Stimulated activated CD4-positive, alpha-beta T cell treated with anti-CD3 and anti-CD28 coated beads, TNF-alpha, amount 100 ng/mL, for 1 hour (primary cell): Measurements from ENCODE around the gene PI16.

Source experiments
- DNase-seq, 3 donors: peaks; one replicate each; pipeline ENCODE4 v3.0.0-alpha.2; 2020; ENCODE audit warnings: low read depth in 3 of 3, low spot score in 1 of 3

The PI16 gene, protein sequence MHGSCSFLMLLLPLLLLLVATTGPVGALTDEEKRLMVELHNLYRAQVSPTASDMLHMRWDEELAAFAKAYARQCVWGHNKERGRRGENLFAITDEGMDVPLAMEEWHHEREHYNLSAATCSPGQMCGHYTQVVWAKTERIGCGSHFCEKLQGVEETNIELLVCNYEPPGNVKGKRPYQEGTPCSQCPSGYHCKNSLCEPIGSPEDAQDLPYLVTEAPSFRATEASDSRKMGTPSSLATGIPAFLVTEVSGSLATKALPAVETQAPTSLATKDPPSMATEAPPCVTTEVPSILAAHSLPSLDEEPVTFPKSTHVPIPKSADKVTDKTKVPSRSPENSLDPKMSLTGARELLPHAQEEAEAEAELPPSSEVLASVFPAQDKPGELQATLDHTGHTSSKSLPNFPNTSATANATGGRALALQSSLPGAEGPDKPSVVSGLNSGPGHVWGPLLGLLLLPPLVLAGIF

DNA sequence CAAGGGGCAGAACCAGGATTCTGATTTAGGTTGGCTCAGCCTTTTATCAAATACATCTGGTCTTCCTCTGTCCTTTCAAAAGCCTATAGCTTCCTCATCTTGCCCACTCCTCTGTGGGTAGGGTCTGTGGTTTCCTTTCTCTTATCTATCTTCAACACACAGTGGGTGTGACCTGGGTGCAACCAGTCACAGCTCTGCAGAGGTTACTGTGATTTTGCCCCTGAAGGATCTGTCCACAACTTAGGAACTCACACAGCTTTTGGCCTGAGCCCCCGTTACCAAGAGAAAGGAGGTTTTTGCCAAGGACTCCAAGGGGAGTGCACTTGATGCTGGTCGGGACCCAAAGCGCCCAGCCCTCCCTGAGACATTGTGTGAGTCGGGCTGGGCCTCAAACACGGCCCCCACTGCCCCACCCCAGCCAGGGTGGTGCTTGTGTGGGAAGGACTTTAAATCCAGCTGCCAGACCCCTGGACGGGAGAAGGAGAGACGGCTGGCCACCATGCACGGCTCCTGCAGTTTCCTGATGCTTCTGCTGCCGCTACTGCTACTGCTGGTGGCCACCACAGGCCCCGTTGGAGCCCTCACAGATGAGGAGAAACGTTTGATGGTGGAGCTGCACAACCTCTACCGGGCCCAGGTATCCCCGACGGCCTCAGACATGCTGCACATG lies at the start of gene PI16:
TSS of gene PI16 (plus strand) at position 477 of the 670 bp plus-strand sequence. CDS start at position 500, 23 bp downstream.
- no peak for DNase-seq

DNA sequence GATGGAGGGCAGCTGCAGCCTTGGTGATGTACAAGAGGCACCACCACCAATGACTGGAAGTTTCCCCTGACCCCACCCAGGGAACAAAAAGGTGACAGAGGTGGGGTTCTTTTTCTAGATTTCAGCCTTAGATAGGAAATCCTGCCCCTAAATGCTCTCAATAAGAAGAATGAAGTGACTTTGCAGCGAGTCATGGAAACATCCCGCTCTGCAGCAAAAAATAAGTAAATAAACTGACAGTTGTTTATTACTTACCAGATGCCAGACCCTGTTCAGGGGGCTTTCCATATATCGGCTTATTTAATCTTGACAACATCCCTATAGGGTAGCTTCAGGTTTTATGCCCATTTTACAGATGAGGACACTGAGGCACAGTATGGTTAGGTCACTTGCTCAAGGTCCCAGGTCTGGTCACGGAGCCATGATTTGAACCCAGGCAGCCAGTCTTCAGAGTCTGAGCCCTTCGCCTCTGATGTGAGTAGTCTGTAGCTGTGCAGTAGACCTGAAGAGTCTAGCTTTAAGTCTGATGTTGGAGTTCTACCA lies 49.6 kb upstream of the PI16 start:
- DNase-seq: no peak

DNA sequence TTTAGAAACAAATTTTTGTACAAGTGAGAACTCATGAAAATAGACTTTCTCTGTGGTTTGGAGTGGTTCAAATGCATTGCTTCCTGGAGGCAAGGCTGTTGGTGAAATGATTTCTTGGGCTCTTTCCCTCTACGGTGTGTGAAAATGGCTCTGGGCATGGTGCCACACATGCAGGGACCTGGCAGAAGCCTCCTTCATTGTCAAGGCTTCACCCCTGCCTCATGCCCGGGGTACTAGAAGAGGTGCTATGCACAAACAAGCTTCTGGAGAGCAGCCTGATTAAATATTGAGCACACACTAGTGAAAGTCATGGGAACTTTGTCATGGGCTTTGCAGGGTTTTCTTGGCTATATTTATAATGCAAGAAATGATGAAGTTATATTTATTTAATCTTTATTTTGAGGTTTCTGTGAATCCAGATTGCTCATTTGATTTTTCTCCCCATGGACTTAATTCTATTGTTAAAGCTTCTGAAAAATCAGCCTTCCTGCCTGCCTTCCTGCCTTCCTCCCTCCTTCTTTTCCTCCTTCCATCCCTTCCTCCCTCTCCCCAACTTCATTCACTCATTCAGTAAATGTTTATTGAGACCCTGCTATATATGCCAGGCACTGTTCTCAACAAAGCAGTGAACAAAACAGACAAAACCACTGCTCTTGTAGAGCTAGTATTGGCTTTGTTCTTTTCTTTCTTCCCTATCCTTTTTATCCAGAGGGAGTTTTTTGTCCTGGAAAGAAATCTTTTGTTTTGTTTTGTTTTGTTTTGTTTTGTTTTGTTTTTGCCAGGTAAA lies 47.8 kb upstream of the PI16 start:
- no peak for DNase-seq

DNA sequence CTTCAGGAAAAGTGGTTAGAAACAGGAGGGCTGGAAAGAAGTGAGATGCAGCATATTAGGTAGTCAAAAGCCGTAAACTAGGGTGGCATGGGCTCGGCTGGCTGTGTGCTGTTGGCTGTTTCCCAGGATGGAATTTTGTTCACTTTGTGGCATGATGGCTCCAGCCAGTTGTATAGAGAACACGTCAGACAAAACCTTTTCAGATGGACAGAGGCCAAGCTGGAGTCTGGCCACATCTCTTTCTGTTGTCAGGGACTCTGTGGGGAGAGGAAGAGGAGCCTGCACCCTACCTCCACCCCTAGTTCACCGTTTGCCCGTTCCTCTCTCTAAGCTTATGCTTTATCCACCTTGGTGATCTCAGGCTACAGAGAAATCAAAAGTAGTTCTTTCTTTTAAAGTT lies 46.8 kb upstream of the PI16 start:
- no peak for DNase-seq

DNA sequence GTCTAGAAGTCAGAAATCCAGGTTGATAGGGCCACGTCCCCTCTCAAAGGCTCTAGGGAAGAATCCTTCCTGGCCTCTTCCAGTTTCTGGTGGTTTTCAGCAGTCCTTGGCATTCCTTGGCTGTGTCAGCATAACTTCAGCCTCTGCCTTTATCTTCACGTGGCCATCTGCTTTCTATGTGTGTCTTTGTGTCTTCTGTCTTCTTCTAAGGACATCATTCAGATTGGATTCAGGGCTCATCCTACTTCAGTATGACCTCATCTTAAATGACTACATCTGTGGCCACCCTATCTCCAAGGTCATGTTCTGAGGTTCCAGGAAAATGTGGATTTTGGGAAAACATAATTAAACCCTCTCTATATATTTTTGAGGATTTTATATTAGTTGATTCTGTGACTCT lies 45.8 kb upstream of the PI16 start:
- no peak for DNase-seq

DNA sequence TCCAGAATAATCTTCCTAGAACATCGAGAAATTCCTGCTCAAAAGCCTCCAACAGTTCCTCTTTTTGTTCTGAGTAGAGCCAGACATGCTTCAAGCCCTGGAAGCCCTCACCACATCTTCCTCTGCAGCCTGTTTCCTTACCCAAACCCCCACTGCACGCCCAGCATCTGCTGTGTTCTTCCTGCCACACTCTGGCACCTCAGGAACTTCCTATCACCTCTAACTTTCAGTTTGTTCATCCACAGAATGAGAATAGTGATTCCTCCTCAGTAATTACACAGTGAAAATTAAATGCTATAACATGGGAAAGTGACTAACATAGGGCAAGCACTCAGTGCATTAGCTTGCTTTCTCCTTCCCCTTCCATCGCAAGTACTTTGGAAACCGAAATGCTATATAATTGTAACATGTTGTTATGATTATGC lies 42.5 kb upstream of the PI16 start:
- no peak for DNase-seq

DNA sequence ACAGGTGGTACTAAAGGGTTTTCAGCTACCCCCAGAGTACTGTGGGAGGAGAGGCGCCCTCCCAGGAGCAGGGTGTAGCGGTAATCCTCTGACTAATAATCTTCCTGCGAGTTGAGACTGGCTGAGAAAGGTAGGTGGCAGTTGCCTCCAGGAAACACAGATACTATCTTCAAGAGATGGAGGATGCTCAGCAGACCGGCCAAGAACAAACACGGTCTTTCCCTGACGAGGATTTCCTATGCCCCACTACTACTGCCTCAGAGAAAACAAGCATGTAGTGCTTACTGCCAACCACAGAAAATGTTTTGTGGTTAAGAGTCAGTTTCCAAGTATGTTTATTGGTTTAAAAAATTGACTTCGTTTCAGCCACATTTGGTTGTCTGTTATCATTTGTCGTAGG lies 42.0 kb upstream of the PI16 start:
- peak; percentile 14 to 43 (median 32) for DNase-seq

DNA sequence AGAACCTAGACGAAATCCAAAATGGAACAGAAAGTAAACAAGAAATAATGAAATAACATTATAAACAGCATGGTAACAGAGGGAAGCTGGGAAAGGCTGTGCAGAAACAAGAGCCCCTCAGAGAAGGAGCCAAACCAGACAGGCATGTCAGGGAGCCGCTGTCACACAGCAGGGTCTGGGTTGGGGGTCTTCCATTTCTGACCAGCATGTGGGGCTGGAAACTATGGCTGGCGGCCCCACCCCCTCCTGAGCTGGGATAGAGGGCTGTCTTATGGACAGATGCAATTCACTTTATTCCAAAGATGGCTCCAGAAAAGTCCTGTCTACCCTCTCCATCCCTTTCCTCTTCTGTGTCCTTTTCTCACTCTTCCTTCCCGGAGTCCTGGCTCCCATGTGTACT lies 41.5 kb upstream of the PI16 start:
- no peak for DNase-seq

DNA sequence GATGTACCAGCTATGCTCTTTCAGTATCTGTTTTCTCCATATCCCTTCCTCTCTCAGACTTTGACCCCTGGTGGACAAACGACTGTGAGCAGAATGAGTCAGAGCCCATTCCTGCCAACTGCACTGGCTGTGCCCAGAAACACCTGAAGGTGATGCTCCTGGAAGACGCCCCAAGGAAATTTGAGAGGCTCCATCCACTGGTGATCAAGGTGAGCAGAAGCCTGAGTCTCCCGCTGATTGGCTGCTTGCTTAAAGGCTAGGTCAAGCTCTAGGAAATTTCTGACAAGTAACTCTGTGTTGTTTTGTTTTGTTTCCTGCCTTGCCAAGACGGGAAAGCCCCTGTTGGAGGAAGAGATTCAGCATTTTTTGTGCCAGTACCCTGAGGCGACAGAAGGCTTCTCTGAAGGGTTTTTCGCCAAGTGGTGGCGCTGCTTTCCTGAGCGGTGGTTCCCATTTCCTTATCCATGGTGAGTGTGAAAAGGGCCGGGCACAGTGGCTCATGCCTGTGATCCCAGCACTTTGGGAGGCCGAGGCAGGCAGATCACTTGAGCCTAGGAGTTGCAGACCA lies 40.2 kb upstream of the PI16 start:
- peak in 1 of 3 donors; percentile 5 for DNase-seq

DNA sequence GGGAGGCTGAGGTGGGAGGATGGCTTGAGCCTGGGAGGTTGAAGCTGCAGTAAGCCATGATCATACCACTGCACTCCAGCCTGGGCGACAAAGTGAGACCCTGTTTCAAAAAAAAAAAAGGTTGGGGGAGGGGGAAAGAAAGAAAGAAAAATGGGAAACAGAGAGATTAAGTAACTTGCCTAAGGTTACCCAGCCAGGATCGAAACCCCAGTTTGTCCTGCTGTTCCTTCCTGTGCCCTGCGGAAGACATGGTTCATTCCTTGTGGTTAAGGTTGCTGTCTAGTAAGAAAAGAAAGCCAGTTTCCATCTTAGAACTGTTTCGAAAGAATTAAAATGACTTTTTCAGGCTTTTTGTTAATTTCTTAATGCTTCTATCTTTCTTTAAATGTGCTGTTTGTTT lies 38.9 kb upstream of the PI16 start:
- DNase-seq: no peak

DNA sequence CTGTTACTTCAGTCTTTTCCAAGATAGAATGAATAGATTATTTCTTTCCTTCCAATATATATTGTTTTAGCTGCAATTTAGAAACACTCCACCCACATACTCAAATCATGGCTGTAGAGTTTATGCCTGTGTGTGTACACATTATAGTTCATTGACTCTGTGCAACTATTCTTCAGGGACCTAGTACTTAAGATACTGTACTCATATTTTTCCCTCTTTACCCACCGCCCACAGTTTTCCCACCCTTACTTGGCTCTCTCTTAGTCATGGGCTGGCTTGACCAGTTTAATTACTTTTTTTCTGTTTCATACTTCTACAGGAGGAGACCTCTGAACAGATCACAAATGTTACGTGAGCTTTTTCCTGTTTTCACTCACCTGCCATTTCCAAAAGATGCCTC lies 38.4 kb upstream of the PI16 start:
- no peak for DNase-seq

DNA sequence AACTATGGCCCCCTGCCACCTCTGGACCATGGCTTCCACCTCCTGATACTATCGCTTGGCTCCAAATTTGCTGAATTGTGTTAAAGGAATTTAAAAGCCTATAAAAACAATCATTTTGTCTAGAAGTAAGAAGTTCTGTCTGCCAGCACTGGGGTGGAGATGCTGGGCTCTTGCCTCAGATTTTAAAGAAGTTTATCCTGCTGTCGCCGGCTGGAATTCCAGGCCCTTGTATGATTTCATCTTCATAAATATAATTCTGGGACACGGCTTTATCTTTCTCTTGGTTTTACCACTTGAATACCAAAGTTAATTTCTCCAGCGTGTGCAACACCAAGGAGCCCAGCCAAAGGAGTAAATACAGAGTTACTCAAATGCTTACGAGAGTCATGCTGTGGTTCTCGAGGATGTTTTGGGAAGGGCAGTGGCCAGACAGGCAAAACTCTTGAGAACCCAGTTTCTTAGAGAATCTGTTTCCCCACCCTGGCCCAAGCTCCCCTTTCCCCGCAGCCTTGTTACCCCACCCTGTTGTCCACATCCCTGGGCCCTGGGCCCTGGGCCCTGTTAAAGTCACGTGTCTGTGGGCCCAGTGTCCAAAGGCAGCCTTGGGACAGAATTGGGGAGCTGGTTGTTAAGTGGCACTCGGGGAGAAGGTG lies 36.9 kb upstream of the PI16 start:
- no peak for DNase-seq

DNA sequence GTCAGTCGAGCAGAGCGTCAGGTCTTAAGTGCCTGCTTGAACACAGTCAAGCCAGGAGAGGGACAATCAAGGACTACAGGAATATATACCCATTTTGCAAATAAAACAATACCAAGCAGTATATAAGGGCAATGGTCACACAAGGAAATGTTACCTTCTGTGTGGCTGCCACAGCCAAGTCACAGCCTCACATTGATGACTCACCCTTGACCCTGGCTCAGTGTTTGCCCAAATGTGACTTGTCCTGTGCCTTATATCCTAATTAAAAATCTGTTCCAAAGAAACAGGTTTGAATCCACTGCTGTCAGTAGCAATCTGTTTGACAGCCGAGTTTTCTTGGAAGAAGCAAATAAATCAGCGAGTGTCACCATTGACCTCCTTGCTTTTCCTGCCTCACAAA lies 34.5 kb upstream of the PI16 start:
- DNase-seq: no peak

DNA sequence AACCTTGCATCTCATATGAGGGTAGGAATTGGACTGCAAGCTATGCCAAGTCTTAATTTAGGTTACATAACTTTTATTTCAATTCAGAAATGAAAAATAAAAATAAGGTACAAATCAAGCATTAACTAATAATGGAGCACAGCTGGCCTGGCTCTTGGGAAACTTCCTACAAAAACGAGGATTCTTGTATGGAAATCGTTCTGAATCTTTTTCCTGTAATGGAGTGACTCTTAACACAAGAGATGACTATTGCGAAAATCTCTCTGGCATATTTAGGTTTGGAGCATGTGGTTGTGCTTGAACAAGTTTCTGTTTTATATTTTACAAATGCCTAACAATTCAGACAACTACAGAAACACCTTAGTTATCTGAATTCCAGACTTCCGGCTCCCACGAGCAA lies 34.0 kb upstream of the PI16 start:
- DNase-seq: no peak

DNA sequence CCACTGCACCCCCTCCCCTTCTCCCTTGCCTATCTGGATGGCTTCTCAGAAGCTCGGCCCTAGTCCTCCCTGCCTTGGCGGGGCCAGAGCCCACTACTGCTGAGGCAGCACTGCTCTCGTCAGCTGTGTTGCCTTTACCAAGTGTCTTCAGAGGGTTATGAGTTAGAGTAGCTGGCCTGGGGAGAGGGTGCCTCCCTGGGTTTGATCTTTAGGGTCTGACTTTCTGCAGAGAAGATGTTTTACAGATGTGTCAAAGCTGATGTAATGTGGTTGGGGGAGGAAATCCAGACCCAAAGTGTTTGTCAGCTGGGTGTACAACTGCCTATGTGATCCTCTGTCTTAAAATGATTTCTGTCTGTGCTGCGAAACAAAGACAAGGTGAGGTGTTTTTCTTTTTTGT lies 30.4 kb upstream of the PI16 start:
- no peak for DNase-seq

DNA sequence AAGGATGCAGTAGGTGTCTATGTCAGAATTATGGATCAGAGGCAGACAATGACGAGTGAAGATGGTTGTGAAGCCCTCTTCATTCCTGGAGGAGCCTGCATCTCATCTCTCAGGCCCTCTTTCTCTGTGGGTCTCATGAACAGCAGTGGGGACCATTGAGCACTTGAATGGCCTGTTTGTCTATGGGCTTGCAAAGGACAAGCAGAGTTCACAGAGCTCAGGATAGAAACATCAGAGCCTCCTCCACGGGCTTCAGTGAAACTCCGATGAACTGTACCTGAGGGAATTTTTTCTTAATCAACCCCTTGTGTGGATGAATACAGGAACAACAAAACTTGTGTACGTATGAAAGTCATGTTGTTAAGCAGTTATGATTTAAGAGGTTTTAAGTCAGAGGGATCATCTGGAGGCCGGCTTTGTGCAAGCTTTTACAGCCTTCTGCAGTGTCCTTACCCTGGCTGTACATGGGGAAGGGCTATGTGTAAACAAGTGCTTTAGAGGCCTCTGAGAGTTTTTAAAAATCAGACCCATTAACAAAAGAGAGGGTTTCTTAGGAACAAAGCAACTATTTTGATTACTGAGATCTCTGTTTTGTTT lies 29.7 kb upstream of the PI16 start:
- DNase-seq: no peak

DNA sequence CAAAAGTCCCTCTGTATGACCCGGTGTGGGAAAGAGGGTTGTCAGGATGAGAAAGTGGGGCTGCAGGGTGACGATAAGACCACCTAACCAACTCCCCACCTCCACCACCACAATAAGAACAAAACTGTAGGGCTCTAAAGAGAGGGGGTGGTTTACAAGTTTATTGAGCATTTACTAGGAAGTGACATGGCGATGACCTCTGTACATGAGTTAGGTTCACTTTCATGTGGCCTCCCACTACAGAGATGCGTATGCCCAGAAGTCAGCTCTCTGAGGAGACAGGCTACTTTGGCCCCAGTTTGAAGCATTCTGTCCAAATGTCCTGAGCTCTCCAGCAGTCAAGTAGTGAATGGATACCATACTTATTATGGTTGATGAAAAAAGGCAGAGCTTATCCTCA lies 28.7 kb upstream of the PI16 start:
- no peak for DNase-seq

DNA sequence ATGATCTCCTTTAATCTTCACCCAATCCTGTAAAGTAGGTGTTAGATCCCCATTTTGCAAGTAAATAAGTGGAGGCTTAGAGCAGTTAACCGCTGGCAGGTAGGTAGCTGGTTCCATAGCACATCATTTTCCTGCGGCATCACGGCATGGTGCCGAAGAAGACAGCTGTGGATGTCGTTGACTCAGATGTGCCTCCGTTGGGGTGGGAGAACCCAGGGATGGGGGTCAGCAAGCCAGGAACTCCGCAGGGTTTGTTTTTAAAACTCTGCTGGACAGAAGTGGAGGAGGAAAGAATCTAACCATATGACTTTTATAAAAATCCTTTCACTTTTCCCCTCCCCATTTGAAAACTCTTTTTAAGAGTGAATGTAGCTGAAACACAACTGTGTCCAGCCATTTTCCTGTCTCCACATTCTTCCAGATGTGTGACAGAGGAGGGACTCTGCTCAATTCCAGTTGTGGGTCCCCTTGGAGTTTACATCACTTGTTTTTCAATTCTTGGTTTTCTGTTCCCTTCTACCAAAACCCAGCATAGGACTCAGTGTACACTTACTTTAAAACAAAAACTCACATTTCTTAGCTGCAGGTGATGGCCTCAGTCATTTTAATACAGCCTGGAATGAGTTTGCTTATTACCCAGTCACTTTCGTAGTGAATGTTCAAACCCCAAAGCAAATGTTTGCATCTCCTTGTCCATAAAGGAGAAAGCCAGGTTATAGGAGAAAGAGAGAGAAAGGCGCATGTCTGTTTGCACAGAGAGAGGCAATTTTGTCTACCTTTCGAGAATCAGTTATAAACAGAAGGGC lies 27.6 kb upstream of the PI16 start:
- DNase-seq: no peak
